ENCODE data around the gene TXNL4A.

TXNL4A gene

DNA sequence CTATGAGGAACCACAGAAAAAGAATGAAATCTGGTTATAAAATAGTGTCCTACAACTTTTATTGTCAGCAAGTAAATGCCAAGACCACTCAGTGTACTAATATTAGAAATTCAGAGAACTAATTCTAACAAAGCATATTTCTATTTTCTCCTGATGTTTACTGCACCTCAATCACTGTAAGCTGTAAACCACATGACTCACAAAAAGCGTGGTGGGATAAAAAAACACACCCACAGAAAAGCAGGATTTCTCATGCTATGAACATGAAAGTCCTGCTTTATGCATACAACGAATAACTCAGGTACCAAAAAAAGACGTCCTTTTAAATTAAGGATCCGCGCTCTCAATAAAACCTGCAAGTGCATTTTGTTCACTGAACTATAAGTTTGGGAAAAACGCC lies 797 bp downstream of the TXNL4A start:
- TF ChIP-seq TAF1 (IDR thresholded peaks at IDR 0.05; ENCODE audit: low read depth) (no peak), EGR1 (IDR thresholded peaks at IDR 0.05) (no peak), CEBPB (IDR thresholded peaks at IDR 0.05) (no peak), USF1 (IDR thresholded peaks at IDR 0.05) (no peak), REST (IDR thresholded peaks at IDR 0.05; ENCODE audit: low read depth) (no peak), EP300 (IDR thresholded peaks at IDR 0.05; ENCODE audit: borderline replicate concordance) (no peak), ZBTB7A (IDR thresholded peaks at IDR 0.05; ENCODE audit: low read depth) (no peak), RAD21 (IDR thresholded peaks at IDR 0.05; ENCODE audit: low read depth) (no peak), FOXM1 (IDR thresholded peaks at IDR 0.05; ENCODE audit: borderline replicate concordance, low read depth) (no peak), CREB1 (IDR thresholded peaks at IDR 0.05; ENCODE audit: low read depth) (no peak), NFIC (IDR thresholded peaks at IDR 0.05) (no peak), MAX (IDR thresholded peaks at IDR 0.05) (no peak), YY1 (IDR thresholded peaks at IDR 0.05; ENCODE audit: low read depth) (no peak), TCF12 (IDR thresholded peaks at IDR 0.05; ENCODE audit: low read depth) (no peak), TEAD4 (IDR thresholded peaks at IDR 0.05) (no peak)

DNA sequence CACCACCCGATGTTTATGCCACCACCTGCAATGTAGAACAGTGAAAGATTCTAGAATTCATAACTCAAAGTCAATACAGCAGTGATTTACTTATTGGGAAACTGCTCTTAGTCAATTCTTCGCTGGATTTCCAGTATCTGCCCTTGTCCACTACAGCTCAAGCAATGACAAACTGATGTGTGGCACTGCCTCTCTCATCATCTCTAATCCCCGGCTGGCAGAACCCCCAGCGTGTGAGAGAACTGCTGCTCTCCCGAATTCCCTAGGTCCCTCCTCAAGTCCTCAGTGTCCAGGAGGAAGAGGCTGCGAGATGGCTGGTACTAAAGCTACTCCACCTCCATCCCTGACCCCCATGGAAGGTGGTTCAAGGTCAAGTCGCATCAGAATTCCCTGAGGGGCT lies 1.6 kb downstream of the TXNL4A start:
- TF ChIP-seq ZBTB7A (IDR thresholded peaks at IDR 0.05; ENCODE audit: low read depth) (no peak), FOXM1 (IDR thresholded peaks at IDR 0.05; ENCODE audit: borderline replicate concordance, low read depth) (no peak), TEAD4 (IDR thresholded peaks at IDR 0.05) (no peak), MAX (IDR thresholded peaks at IDR 0.05) (no peak), TCF12 (IDR thresholded peaks at IDR 0.05; ENCODE audit: low read depth) (no peak), REST (IDR thresholded peaks at IDR 0.05; ENCODE audit: low read depth) (no peak), USF1 (IDR thresholded peaks at IDR 0.05) (no peak), EP300 (IDR thresholded peaks at IDR 0.05; ENCODE audit: borderline replicate concordance) (no peak), EGR1 (IDR thresholded peaks at IDR 0.05) (no peak), RAD21 (IDR thresholded peaks at IDR 0.05; ENCODE audit: low read depth) (no peak), NFIC (IDR thresholded peaks at IDR 0.05) (no peak), TAF1 (IDR thresholded peaks at IDR 0.05; ENCODE audit: low read depth) (no peak), CREB1 (IDR thresholded peaks at IDR 0.05; ENCODE audit: low read depth) (no peak), CEBPB (IDR thresholded peaks at IDR 0.05) (no peak), YY1 (IDR thresholded peaks at IDR 0.05; ENCODE audit: low read depth) (no peak)

DNA sequence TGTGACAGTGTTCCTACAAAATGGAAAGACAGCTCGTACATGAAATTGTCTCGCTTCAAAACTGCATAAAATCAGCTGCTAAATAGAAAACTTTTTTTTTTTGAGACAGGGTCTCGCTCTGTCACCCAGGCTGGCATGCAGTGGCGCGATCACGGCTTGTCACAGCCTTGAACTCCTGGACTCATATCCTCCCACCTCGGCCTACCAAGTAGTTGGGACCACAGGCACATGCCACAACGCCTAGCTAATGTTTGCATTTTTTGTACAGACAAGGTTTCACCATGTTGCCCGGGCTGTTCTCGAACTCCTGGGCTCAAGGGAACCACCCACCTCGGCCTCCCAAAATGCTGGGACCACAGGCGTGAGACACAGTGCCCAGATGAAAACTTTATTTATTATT lies 3.2 kb downstream of the TXNL4A start:
- no peak for TF ChIP-seq CREB1 (IDR thresholded peaks at IDR 0.05; ENCODE audit: low read depth)
- TF ChIP-seq TAF1 (IDR thresholded peaks at IDR 0.05; ENCODE audit: low read depth): no peak
- TF ChIP-seq RAD21 (IDR thresholded peaks at IDR 0.05; ENCODE audit: low read depth): no peak
- TF ChIP-seq TCF12 (IDR thresholded peaks at IDR 0.05; ENCODE audit: low read depth): no peak
- no peak for TF ChIP-seq USF1 (IDR thresholded peaks at IDR 0.05)
- no peak for TF ChIP-seq ZBTB7A (IDR thresholded peaks at IDR 0.05; ENCODE audit: low read depth)
- TF ChIP-seq REST (IDR thresholded peaks at IDR 0.05; ENCODE audit: low read depth): no peak
- no peak for TF ChIP-seq EP300 (IDR thresholded peaks at IDR 0.05; ENCODE audit: borderline replicate concordance)
- TF ChIP-seq NFIC (IDR thresholded peaks at IDR 0.05): no peak
- no peak for TF ChIP-seq MAX (IDR thresholded peaks at IDR 0.05)
- no peak for TF ChIP-seq CEBPB (IDR thresholded peaks at IDR 0.05)
- no peak for TF ChIP-seq TEAD4 (IDR thresholded peaks at IDR 0.05)
- no peak for TF ChIP-seq EGR1 (IDR thresholded peaks at IDR 0.05)
- TF ChIP-seq FOXM1 (IDR thresholded peaks at IDR 0.05; ENCODE audit: borderline replicate concordance, low read depth): no peak
- TF ChIP-seq YY1 (IDR thresholded peaks at IDR 0.05; ENCODE audit: low read depth): no peak

Measured in Ishikawa (cell line).